Body of pancreas (tissue), 4 donors: Measurements from ENCODE around the gene PISD.

Source experiments
- POLR2A ChIP-seq, 3 donors: fragments of 450-650 bp; IDR thresholded peaks; one replicate each; pipeline ENCODE4 v1.6.1; 2016; ENCODE audit warnings: antibody characterized with exemption in 3 of 3, mild to moderate bottlenecking in 2 of 3
- TF ChIP-seq, protein P1 (sequence below), 7 experiments: fragments of 450-650 bp in 4 of 7; fragments of 200-600 bp in 3 of 7; sonication (generic) in 3 of 7; IDR thresholded peaks; one replicate each; pipeline ENCODE4 v1.5.1; 2016 to 2019; ENCODE audit warnings: antibody characterized with exemption in 7 of 7

- TF ChIP-seq, protein P1, sequence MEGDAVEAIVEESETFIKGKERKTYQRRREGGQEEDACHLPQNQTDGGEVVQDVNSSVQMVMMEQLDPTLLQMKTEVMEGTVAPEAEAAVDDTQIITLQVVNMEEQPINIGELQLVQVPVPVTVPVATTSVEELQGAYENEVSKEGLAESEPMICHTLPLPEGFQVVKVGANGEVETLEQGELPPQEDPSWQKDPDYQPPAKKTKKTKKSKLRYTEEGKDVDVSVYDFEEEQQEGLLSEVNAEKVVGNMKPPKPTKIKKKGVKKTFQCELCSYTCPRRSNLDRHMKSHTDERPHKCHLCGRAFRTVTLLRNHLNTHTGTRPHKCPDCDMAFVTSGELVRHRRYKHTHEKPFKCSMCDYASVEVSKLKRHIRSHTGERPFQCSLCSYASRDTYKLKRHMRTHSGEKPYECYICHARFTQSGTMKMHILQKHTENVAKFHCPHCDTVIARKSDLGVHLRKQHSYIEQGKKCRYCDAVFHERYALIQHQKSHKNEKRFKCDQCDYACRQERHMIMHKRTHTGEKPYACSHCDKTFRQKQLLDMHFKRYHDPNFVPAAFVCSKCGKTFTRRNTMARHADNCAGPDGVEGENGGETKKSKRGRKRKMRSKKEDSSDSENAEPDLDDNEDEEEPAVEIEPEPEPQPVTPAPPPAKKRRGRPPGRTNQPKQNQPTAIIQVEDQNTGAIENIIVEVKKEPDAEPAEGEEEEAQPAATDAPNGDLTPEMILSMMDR (IDR thresholded peaks at IDR 0.05), result no peak
- no peak for TF ChIP-seq POLR2A (IDR thresholded peaks at IDR 0.05)
Observed at GRCh38 chr22:31605851-31606585, 56.0 kb downstream of the PISD start.
